Measurements from ENCODE around the gene ZBTB24.

- TF ChIP-seq CTCF (IDR thresholded peaks at IDR 0.05) (no peak), POLR2A (IDR thresholded peaks at IDR 0.05; ENCODE audit: low read length) (no peak), CHD2 (IDR thresholded peaks at IDR 0.05; ENCODE audit: low read length, partially characterized antibody) (no peak), CEBPB (IDR thresholded peaks at IDR 0.05) (no peak), RCOR1 (IDR thresholded peaks at IDR 0.05; ENCODE audit: low read depth, low read length) (no peak), HDAC2 (IDR thresholded peaks at IDR 0.05) (no peak), KDM5A (IDR thresholded peaks at IDR 0.05) (no peak), MAX (IDR thresholded peaks at IDR 0.05) (no peak), RNF2 (IDR thresholded peaks at IDR 0.05; ENCODE audit: borderline replicate concordance, low read depth) (no peak), RAD21 (conservative IDR thresholded peaks at IDR 0.05 in 1 of 2, IDR thresholded peaks at IDR 0.05 in 1 of 2) (no peak), JUNB (IDR thresholded peaks at IDR 0.05) (no peak)
These were observed 53.5 kb downstream of the ZBTB24 start for GRCh38 chr6:109429496-109429895.

Data from A549 (cell line).